HG02973 (cell line): ENCODE measurements around the gene ZNF136.

Experiments
- ATAC-seq: cut with Tn5 transposase; IDR thresholded peaks from one replicate; pipeline ENCODE4 v1.9.1; 2021; ENCODE audit warnings: moderate library complexity; ENCODE audit not compliant: unreplicated experiment

Gene ZNF136

DNA sequence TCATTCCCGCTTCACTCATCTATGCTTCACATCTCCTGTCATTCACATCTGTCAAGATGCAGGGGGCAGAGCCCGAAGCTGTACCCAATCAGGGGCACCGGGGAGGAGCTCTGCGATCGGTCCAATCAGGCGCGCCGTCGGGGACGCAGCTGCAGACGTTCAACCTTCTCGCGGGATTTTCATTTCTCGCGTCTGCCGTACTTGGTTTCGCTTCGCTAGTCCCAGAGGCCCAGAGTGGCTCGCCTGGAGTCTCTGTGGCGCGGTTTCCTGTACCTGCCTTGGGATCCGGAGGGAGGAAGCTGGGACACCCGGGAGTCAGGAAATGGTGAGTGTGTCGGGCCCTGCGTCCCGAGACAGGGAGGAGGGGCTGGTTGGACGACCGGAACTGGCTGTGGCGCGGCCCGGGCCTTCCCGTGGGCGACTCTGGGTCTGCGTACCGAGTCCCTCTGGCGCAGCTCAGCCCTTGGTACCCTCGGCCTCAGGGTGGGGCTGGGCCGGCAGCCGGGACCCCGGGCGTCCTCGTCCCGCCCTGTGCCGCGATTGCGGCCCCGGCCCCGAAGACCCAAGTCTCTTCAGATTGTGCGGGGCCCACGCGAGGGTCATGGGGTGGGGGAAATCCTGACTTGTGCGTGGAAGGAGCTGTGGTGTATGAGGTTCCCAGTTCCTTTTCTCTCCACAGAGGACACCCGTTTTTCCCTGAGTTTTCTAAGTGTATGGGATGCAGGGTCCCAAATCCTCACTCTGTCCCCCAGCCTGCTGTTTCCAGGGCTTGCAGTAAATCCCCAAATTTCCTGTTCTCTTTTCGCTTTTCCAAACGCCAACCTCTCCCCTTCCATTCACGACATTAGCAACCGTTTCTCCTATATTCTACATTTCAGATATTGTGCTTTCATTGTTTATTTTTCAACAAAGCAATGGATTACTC lies at the start of gene ZNF136:
Gene ZNF136 (plus strand): TSS at position 215 of the 925 bp plus-strand sequence. CDS start 108 bp downstream, at position 323.
- peak; percentile 85 for ATAC-seq

DNA sequence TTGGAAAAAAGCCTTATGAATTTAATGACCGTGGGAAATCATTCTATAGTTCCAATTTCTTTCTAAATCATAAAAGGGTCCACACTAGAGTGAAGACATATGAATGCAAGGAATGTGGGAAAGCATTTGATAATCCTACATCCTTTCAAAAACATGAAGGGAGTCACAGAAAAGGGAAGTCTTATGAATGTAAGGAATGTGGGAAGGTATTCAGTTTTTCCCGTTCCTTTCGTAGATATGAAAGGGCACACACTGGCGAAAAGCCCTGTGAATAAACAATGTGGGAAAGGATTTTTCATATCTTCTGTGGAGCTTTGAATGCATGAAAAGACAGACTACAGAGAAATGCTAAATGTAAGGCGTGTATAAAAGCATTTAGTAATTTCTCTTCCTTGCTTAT lies 49.8 kb upstream of the ZNF136 start:
- ATAC-seq = no peak

DNA sequence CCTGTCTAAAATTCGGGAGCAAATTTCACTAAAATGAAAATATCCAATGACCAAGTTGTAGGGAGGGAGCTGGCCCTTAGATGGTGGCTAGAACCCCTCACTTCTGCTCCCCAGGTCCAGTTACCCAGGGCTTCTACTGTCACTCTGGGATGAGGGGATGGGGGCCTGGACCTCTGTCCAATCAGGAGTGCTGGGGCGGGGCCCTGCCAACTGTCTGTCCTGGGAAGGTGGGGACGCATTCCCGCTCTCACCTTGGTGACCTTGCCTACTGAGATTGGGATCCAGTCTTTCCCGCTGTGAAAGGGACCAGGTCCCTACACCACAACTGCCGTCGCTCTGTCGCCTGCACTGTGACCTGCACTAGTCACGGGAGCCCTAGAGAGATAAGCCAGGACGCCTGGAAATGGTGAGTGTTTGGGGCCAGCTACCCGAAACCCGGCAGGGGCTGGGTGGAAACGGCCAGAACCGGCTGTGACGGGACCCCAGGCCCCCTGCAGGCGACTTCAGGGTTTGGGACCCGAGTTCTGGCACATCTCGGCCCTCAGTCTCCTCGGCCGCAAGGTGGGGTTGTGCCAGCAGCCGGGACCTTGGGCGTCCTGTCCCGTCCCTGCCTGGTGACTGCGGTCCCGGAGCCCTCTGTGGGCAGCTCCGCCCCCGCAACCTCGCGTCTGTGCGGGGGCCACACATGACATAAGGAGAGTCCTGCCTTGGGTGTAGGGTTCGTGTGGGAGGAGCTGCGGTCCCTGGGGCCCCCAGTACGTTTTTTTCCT lies 45.5 kb upstream of the ZNF136 start:
- no peak for ATAC-seq

DNA sequence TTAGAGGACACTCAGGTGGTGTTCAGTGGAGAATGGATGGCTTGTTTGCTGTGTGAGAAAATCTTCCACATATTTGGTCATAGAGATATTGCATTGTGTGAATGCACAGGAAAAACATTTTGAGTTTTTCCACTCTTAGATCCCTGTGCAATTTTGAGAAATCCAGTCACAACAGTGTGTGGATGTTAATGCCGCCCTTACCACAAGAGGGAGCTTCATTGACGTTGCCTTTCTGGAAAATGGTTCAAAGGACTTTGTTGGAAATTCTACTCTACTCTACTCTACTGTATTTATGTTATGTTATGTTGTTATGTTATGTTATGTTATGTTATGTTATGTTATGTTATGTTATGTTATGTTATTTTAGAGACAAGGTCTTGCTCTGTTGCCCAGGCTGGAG lies 36.2 kb upstream of the ZNF136 start:
- no peak for ATAC-seq

DNA sequence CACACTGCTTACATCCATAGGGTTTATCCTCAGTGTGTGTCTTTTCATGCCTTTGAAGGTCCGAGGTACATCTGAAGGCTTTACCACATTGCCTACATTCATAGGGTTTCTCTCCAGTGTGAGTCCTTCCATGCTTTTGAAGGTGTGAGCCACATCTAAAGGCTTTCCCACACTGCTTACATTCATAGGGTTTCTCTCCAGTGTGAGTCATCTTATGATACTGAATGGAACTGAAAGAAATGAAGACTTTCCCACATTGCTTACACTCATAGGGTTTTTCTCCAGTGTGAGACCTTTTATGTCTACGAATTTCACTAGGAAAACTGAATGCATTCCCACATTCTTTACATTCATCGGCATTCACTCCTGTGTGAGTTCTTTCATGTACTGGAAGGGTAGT lies 29.8 kb upstream of the ZNF136 start:
- ATAC-seq = no peak

DNA sequence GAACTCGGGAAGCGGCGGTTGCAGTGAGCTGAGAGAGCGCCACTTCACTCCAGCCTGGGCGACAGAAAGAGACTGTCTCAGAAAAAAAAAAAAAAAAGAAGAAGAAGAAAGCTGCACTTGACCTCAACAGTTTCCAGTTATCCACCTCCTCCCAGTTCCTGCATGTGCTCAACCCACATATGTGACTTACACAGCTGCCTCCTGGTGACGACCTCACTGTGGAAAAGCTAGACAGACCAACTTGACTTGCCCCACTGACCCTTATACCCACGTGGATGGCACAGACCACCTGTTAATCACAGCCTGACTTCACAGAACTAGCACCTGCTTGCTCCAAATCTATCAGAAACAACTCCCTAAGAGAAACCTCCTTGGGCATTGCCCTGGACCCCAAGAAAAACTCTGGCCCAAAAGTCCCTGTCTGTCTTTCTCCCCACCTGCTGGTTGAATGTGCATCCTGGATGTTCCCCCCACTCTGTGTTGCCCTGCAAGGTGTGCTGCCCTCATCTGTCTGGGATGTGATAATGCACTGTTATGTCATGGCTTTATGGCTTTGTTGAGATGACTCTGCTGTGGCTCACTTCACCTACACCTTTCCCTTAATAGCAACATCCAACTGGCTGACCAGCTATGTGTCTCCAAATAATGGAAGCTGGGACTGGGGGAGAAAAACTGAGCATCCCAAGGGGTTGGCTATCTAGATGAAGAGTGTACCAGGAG lies 25.5 kb upstream of the ZNF136 start:
- no peak for ATAC-seq

DNA sequence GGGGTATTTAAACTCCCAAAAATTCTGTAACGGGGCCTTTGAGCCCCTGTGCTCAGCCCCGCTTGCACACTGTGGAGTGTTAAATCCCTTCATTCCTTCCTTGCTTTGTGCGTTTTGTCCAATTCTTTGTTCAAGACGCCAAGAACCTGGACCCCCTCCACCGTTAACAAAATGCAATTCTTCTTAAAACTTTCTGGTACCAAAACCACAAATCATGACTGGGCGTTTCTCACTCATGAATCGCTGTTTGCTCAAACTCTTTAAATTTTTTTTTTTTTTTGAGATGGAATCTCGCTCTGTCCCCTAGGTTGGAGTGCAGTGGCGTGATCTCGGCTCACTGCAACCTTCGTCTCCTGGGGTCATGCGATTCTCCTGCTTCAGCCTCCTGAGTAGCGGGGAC lies 23.6 kb upstream of the ZNF136 start:
- no peak for ATAC-seq

DNA sequence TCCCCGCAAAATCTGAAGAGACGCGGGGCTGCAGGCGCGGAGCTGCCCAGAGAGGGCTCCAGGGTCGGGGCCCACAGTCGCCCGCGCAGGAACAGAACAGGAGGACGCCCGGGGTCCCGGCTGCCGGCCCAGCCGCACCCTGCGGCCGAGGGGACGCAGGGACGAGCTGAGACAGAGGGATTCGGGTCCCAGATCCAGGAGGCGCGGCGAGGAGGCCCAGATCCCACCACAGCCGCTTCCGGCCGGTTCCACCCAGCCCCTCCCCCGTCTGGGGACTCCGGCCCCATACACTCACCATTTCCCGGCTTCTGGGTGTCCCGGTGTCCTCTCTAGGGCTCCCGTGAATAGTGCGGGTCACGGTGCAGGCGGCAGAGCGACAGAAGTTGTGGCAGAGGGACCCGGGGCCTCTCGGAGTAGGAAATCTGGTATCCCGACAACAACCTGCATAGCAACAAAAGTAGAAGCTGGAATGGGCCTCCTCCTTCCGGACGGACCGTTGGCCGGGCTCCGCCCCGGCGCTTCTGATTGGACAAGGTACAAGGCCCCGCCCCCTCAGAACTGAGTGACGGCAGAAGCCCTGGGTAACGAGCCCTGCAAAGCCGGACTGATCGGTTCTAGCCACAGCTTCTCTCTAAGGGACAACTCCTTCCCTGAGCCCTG lies 22.9 kb upstream of the ZNF136 start, which contains the start of gene ZNF20:
Gene ZNF20 (minus strand): TSS at position 466 of the 660 bp plus-strand sequence. CDS start 168 bp downstream, at position 298.
- ATAC-seq = peak; percentile 83

DNA sequence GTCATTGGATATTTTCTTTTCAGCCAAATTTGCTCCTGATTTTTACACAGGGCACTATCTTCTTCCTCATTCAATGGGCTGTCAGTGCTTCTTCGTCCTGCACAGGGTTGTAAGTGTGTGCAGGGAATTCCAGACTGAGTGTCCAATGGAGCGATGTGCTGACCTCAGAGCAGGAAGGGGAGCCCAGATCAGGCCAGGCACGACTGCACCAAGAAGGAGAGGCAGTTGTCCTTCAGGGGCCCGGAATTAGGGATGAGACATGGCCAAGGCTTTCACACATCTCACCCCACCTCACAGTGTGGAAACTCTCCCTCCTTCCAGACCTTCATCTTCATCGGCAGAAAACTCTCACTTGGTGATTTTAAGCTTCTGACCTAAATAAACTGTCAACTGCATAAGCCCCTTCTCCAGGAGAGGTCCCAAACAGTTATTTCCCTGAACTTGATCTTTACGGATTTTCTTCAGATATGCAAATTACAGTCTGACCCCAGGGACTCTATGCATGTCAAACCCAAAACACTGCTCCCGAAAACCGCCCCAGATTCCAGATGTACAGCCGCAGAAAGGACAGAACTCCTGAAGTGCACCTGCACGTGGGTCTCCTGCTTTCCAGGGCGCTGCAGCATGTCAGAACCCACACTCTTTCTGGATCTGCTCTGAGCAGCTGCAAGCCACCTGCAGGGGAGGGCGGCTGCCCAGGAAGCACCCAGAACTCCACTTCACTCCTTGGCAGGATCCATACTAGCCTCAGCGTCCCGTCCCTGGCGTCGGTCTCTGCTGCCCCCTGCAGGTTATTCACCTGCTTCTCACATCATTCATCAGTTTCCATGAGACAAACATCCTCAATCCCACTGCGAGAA lies 22.1 kb upstream of the ZNF136 start:
- peak; percentile 16 for ATAC-seq

DNA sequence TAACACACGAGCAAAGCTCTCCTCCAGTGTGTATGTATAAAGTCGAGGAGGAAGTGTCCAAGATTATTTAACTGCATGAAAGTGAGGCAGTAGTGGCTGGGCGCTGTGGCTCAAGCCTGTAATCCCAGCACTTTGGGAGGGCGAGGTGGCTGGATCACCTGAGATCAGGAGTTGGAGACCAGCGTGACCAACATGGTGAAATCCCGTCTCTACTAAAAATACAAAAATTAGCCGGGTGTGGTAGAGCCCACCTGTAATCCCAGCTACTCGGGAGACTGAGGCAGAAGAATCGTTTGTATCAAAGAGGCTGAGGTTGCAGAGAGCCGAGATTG lies 21.5 kb upstream of the ZNF136 start:
- ATAC-seq = no peak

DNA sequence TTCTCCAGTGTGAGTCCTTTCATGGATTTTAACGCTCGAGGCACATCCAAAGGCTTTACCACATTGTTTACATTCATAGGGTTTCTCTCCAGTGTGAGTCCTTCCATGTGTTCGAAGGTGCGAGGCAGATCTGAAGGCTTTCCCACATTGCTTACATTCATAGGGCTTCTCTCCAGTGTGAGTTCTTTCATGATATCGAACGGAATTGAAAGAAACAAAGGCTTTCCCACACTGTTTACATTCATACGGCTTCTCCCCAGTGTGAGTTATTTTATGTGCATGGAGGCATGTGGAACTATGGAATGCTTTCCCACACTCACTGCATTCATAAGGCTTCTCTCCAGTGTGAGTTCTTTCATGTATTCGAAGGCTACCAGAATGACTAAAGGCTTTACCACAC lies 17.5 kb upstream of the ZNF136 start:
- no peak for ATAC-seq

DNA sequence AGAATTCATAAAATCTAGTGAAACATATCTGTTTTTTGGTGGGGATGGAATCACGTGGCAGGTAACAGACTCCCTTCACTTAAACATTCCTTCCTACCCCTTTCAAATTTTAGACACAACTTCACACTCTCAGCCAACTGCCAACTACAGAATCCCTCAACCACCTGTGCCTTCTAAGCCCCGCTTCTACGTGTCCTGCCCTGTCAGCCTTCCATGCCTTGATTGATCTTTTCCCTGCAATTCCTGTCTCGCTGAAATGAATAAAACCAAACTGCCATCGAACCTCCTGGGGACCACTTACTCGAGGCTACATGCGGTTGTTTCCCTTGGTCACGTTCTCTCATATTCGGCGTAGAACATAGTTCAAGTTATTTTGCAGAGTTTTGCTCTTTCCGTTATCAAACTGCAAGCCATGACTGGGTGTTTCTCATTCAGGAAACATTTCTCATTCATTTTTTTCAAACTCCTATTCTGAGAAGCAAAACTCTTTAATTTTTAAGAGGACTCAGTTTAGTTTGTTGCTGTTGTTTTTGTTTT lies 7.5 kb upstream of the ZNF136 start:
- ATAC-seq = no peak

DNA sequence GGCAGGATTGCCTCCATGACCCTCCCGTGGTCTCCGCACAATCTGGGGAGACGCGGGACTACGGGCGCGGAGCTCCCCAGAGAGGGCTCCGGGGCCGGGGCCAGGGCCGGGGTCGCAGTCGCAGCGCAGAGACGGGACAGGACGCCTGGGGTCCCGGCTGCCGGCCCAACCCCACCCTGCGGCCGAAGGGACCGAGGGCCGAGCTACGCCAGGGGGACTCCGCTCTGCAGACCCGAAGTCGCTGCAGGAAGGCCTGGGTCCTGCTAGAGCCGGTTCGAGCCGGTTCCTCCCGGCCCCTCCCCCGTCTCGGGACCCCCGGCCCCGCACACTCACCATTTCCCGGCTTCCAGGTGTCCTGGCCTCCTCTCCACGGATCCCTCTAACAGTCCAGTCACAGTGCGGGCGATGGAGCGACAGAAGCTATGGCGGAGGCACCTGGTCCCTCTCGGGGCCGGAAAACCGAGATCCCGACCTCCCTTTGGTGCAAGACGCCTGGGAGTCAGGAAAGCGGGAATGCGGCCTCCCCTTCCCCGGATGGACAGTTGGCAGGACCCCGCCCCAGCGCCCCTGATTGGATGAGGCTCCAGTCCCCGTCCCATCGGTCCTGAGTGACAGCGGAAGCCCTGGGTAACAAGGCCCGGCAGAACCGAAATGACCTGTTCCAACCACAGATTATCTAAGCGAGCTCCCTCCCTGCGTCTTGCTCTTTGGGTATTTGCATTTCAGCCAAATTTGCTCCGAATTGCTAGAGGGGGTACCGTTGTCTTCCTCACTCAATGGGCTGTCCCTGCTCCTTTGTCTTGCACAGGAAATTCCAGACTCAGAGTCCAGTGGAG lies 6.5 kb upstream of the ZNF136 start, which contains the start of gene ZNF625:
Gene ZNF625 (minus strand): TSS at position 512 of the 836 bp plus-strand sequence. CDS start 176 bp downstream, at position 336.
- ATAC-seq = peak; percentile 70

DNA sequence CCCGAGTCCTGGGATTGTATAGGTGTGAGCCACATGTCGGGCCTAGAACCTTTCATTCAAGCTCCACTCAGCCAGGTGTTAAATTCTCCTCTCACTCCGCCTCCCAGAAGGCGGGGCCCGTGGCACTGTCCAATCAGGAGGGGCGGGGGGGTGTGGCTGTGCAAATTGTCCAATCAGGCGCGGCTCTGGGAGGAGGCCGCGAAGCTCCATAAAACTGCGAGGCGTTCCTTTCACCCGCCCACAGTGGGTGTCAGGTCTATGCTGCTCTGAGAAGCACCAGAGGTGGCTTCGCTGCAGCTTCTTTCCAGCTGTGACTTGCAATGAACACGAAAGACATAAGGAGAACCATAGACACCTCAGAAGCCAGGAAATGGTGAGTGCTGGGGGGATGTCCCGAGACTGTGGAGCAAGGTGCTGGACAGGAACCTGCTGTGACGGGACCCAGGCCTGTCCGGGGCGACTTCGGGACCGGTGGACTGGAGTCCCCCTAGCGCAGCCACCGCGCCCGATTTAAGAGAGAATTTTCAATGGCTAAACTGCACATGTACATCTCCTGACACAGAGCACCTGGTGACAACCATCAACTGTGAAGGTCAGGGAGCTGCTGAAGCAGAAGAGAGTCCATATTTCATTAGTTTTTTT lies 3.0 kb upstream of the ZNF136 start:
- ATAC-seq = no peak

DNA sequence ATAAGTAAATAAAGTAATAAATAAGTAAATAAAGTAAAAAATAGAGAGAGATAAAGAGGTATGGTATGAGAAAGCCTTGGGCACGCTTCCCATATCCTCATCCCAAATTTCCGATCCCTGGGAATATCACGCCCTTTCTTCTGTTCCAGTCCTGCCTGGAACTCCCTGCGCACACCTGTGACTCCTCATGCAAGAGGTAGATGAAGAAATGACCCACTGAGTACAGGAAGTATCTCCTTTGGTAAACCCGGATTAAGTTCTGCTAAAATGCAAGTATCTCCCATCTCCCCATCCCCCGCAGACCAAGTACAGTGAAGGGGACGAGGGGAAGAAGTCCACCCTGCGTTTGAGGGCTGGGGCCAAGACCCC lies 399 bp upstream of the ZNF136 start:
- ATAC-seq = no peak

DNA sequence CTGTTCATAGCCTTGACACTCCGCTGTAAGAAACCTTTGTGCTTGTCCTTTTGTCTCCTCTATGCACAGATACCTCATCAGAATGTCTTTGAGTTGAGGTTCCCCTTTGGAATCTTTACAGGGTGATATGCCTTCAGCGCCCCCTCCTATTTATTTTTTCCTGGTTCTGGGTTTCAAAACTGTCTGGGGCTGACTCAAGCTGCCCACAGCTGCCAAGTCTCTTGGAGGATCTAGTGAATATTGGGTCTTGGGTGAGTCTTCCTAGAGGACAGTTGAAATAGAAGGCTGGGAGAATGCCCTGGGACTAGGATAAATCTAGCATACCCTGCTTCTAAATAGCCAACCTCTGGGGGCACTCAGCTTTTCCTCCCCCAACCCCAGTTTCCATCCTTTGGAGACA lies 930 bp downstream of the ZNF136 start:
- no peak for ATAC-seq

DNA sequence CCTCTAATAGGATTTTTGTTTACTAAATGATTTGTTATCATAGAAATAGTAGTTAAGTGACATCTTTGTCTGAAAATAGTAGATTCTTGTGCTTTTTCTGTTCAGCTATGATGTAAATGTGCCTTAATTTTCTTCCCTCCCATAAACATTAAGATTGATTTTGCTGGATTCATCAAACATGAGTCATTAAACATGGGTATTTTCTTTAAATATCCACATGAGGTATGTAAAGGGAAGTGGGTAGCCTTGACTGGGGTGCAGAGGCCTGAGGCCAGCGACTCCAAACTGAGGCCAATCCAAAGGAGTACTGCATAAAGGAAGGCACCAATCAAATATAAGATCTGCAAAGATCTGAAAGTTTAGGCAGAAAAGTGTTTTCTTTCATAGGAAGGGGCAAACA lies 3.7 kb downstream of the ZNF136 start:
- no peak for ATAC-seq

DNA sequence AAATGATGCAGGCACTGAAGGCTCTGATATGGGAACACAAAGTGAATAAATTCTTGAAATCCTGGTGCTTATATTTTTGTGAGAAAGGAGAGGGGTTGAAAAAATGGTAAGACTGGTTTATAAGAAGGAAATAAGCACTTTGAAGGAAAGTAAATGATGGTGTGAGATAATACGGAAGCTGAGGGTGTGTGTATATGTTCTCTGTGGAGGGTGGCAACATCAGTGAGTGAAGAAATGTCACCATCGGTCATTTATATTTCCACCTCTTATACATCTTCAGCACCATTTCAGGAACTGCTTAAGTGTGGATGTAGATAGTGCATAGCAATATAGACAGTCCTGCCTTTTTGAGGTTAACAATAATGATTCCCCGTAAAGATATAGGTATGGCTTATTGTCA lies 17.5 kb downstream of the ZNF136 start:
- no peak for ATAC-seq
